PC-3 (cell line): ENCODE data around the gene AATF. TPM values are rescaled to one million over a fixed set of nuclear protein-coding genes. Genes with fewer than 3 reads are reported as not detected.

Experiments
- ATAC-seq: fragments of 200-7000 bp; cut with Tn5 transposase; 2 replicates; pipeline ENCODE4 v1.9.1; 2020; ENCODE audit warnings: mild to moderate bottlenecking, moderate library complexity
- BruUV-seq: library from RNA; stranded (reverse); fragments of 400-500 nt; replicated peaks from 2 replicates; lab custom pipeline; 2021; lab: Mats Ljungman, UMichigan
- CTCF ChIA-PET: fragments of 300-600 bp; sonication (Branson Sonifier 250); formaldehyde crosslinking; loops from one replicate; lab custom pipeline; 2022; ENCODE audit warnings: antibody characterized with exemption; lab: Charles Lee
- POLR2A ChIA-PET: fragments of 300-600 bp; sonication (Branson Sonifier 250); formaldehyde crosslinking; loops from one replicate; lab custom pipeline; 2022; ENCODE audit warnings: antibody characterized with exemption; ENCODE audit not compliant: unreplicated experiment; lab: Charles Lee
- DNase-seq: peaks from one replicate; pipeline ENCODE4 v3.0.0-alpha.2; 2015
- H2AFZ ChIP-seq: fragments of 300-600 bp; sonication (generic); 2 replicates; pipeline ENCODE4 v1.6.0; 2016; ENCODE audit warnings: antibody characterized with exemption, low read length
- H3F3A ChIP-seq: fragments of 300-600 bp; sonication (generic); one replicate; pipeline ENCODE4 v1.6.0; 2017; ENCODE audit warnings: antibody characterized with exemption, low read length, control low read depth, mild to moderate bottlenecking; ENCODE audit not compliant: unreplicated experiment
- H3K27ac ChIP-seq: fragments of 300-600 bp; sonication (generic); 2 replicates; pipeline ENCODE4 v1.5.1; 2016; ENCODE audit warnings: mild to moderate bottlenecking, low read length
- H3K27me3 ChIP-seq: fragments of 300-600 bp; sonication (generic); 2 replicates; pipeline ENCODE4 v1.6.1; 2016; ENCODE audit warnings: low read length, mixed read lengths
- H3K36me3 ChIP-seq: fragments of 300-600 bp; sonication (generic); 2 replicates; pipeline ENCODE4 v1.6.1; 2016; ENCODE audit warnings: low read depth, mixed run types, low read length, mixed read lengths
- H3K4me1 ChIP-seq: fragments of 300-600 bp; sonication (generic); 2 replicates; pipeline ENCODE4 v1.5.1; 2016; ENCODE audit warnings: low read length; ENCODE audit not compliant: insufficient read depth
- H3K4me2 ChIP-seq: fragments of 300-600 bp; sonication (generic); 2 replicates; pipeline ENCODE4 v1.6.0; 2016; ENCODE audit warnings: low read length
- H3K4me3 ChIP-seq: fragments of 300-600 bp; sonication (generic); 2 replicates; pipeline ENCODE4 v1.5.1; 2016; ENCODE audit warnings: mild to moderate bottlenecking, low read length, mixed read lengths
- H3K79me2 ChIP-seq: fragments of 300-600 bp; sonication (generic); 2 replicates; pipeline ENCODE4 v1.6.1; 2017; ENCODE audit warnings: low read length, mixed read lengths
- H3K9ac ChIP-seq: fragments of 300-600 bp; sonication (generic); 2 replicates; pipeline ENCODE4 v1.6.0; 2016; ENCODE audit warnings: mild to moderate bottlenecking, low read length
- H3K9me2 ChIP-seq: fragments of 300-600 bp; sonication (generic); replicated peaks from 2 replicates; pipeline ENCODE4 v1.6.1; 2016; ENCODE audit warnings: mixed run types, low read length, mixed read lengths
- H3K9me3 ChIP-seq: fragments of 300-600 bp; sonication (generic); 2 replicates; pipeline ENCODE4 v1.6.1; 2016; ENCODE audit warnings: low read length, mixed read lengths
- H4K20me1 ChIP-seq: fragments of 300-600 bp; sonication (generic); 2 replicates; pipeline ENCODE4 v1.6.1; 2016; ENCODE audit warnings: low read length, mixed read lengths
- EZH2 ChIP-seq: fragments of 300-600 bp; sonication (generic); IDR thresholded peaks from one replicate; pipeline ENCODE4 v1.6.1; 2017; ENCODE audit warnings: antibody characterized with exemption, mild to moderate bottlenecking, low read length; ENCODE audit not compliant: unreplicated experiment
- EZH2phosphoT487 ChIP-seq: fragments of 300-600 bp; sonication (generic); IDR thresholded peaks from 2 replicates; pipeline ENCODE4 v1.6.1; 2018; ENCODE audit warnings: mild to moderate bottlenecking, antibody characterized with exemption, low read length, borderline replicate concordance
- intact Hi-C: fragments of 100-400 bp; cut with micrococcal nuclease; formaldehyde crosslinking; loops from 2 replicates; pipeline ENCODE4 v1.9.0; 2023
- total RNA-seq: library from RNA; depleted of rRNA; stranded (reverse); fragments of >200 nt; gene quantifications from 2 replicates; pipeline ENCODE4 v1.2.3, GENCODE V29; 2014
- TF ChIP-seq, protein P1 (sequence below): fragments of 300-600 bp; sonication (generic); conservative IDR thresholded peaks from 2 replicates; pipeline ENCODE4 v1.5.1; 2017; ENCODE audit warnings: antibody characterized with exemption, low read depth, mild to moderate bottlenecking, low read length

Gene AATF
- total RNA-seq, 1 experiment from 2014 or later, result 25.5 TPM

DNA sequence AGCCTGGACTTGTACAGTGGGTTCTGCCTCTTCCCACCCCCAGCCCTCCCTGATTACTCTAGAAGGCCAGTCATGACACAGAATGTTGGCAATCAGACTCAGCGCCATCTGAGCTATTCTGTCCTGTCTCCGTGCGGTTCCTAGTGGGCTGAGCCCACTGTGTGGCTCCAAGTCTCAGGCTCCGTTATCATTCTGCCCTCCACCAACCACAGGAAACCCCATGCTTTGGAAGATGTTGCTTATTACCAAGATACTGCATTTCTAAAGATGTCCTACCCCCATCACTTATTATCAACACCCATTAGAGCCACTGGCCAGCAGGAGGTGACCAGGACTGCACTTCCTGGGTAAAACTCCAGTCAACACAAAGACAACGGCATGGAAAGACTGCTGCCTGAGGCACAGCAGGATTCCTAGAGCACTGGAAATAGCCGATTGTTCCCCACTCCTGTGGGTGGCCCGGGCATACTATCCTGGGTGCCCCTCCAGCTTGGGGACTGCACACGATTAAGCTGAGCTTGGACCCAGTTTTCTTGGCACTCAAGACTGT is 133.6 kb downstream of the AATF start:
- BruUV-seq, result no TSS peak
- Histone ChIP-seq H3K9ac (no peak overlapping the region), H3K27me3 (no peaks in the 10 kb centered on the region), H3F3A (no peaks in the 10 kb centered on the region), H3K9me3 (no peaks in the 10 kb centered on the region), H3K9me2 (no peaks in the 10 kb centered on the region), H3K27ac (no peak overlapping the region), H3K4me2 (no peak overlapping the region), H3K4me1 (no peaks in the 10 kb centered on the region), H3K36me3 (peaks cover 9% of the 10 kb centered on the region; the same call in 1 of the 2 replicates), H3K79me2 (no peaks in the 10 kb centered on the region), H2AFZ (no peak overlapping the region), H4K20me1 (no peaks in the 10 kb centered on the region), H3K4me3 (no peak overlapping the region)
- POLR2A ChIA-PET, result no interaction called here
- CTCF ChIA-PET, result interaction anchor here (0.5 to 0.6 kb wide), 2 partner anchors 33 to 92 kb away, joined by 3 to 4 read pairs; no protein-coding TSS in a partner anchor
- intact Hi-C loops, result no loop called here
- DNase-seq (no peak), ATAC-seq (no peak)
- TF ChIP-seq, protein P1, sequence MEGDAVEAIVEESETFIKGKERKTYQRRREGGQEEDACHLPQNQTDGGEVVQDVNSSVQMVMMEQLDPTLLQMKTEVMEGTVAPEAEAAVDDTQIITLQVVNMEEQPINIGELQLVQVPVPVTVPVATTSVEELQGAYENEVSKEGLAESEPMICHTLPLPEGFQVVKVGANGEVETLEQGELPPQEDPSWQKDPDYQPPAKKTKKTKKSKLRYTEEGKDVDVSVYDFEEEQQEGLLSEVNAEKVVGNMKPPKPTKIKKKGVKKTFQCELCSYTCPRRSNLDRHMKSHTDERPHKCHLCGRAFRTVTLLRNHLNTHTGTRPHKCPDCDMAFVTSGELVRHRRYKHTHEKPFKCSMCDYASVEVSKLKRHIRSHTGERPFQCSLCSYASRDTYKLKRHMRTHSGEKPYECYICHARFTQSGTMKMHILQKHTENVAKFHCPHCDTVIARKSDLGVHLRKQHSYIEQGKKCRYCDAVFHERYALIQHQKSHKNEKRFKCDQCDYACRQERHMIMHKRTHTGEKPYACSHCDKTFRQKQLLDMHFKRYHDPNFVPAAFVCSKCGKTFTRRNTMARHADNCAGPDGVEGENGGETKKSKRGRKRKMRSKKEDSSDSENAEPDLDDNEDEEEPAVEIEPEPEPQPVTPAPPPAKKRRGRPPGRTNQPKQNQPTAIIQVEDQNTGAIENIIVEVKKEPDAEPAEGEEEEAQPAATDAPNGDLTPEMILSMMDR, result no peak
- TF ChIP-seq EZH2phosphoT487 (no peak), EZH2 (no peak)

DNA sequence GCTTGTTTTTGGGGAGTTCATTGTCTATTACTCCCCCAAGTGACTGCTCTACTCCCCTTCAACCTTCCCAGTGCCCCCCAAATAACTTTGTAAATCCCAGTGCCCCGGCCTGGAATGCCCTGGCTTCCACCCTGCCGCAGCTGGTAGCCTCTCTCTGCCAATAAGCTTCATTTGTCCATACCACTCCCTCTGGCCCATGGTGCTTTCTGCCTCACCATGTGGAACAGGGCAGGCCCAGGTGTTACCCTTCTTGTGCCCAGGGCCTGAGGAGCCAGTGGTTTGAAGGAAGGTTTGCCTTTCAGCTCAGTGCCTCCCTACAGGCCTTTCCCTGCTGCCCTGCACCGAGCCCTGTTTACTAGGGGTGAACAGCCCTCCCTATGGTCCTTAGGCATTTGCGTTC is 134.2 kb downstream of the AATF start:
- H3K79me2 ChIP-seq, result no peaks in the 10 kb centered on the region
- TF ChIP-seq EZH2phosphoT487 (no peak), EZH2 (no peak)
- TF ChIP-seq, protein P1, result no peak
- CTCF ChIA-PET, result interaction anchor here (0.5 to 0.6 kb wide), 2 partner anchors 33 to 91 kb away, joined by 3 to 4 read pairs; no protein-coding TSS in a partner anchor

DNA sequence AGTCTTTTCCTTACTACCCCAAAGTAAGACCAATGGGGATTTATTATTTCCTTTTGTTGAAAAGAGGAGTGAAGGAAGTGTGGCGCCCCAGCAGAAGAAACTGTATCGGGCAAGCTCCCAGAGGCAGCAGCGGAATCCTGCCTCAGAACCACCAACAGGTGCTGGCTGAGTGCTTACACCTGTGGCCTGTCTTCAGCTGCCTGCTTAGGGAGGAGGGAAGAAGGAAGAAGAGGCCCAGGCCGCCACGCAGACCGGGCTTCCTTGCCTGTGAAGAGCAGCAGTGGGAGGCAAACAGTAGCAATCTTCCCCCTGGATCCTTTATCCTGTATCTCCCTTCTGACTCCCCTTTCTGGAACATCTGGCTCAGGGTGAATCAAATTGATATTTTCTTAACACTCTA is 134.7 kb downstream of the AATF start:
- ATAC-seq, result no peak
- intact Hi-C loops, result no loop called here
- Histone ChIP-seq H3K36me3 (peaks cover 9% of the 10 kb centered on the region; the same call in 1 of the 2 replicates), H3K9ac (no peak overlapping the region), H3K4me1 (no peaks in the 10 kb centered on the region), H3K79me2 (no peaks in the 10 kb centered on the region), H3K9me3 (no peaks in the 10 kb centered on the region), H3K9me2 (no peaks in the 10 kb centered on the region), H3K4me3 (no peak overlapping the region), H2AFZ (no peak overlapping the region), H4K20me1 (no peaks in the 10 kb centered on the region), H3K4me2 (no peak overlapping the region), H3K27ac (no peak overlapping the region), H3K27me3 (no peaks in the 10 kb centered on the region), H3F3A (no peaks in the 10 kb centered on the region)
- no peak for DNase-seq
- TF ChIP-seq, protein P1, result no peak
- BruUV-seq, result no TSS peak
- ChIA-PET CTCF (no interaction called here), POLR2A (no interaction called here)

More for the DNA sequence above, 134.2 kb downstream of the AATF start:
- Histone ChIP-seq H3K9me3 (no peaks in the 10 kb centered on the region), H3F3A (no peaks in the 10 kb centered on the region), H3K27ac (no peak overlapping the region), H3K9me2 (no peaks in the 10 kb centered on the region), H3K4me3 (no peak overlapping the region), H3K36me3 (peaks cover 9% of the 10 kb centered on the region; the same call in 1 of the 2 replicates), H3K9ac (no peak overlapping the region), H2AFZ (no peak overlapping the region), H4K20me1 (no peaks in the 10 kb centered on the region), H3K27me3 (no peaks in the 10 kb centered on the region), H3K4me2 (no peak overlapping the region), H3K4me1 (no peaks in the 10 kb centered on the region)
- intact Hi-C loops, result no loop called here
- POLR2A ChIA-PET, result no interaction called here
- no peak for DNase-seq
- ATAC-seq, result no peak
- TSS peak; percentile 9 for BruUV-seq
